GM12873 (cell line): ENCODE data around the gene C1QL2.

Experiments used
- CTCF ChIP-seq: IDR thresholded peaks from 2 replicates; pipeline ENCODE4 v1.5.1; 2012; ENCODE audit warnings: low read depth, mild to moderate bottlenecking, moderate library complexity, low read length, control low read depth; ENCODE audit not compliant: insufficient read depth; ENCODE audit errors: missing control alignments

C1QL2 gene

GRCh38 chr2:119178776-119179175 is 20.2 kb upstream of the C1QL2 start:
- TF ChIP-seq CTCF = no peak

GRCh38 chr2:119177838-119178190 is 19.3 kb upstream of the C1QL2 start:
- TF ChIP-seq CTCF = no peak

GRCh38 chr2:119177171-119177837 is 18.8 kb upstream of the C1QL2 start:
- no peak for TF ChIP-seq CTCF

GRCh38 chr2:119175517-119175916 is 17.0 kb upstream of the C1QL2 start:
- no peak for TF ChIP-seq CTCF

GRCh38 chr2:119174993-119175347 is 16.4 kb upstream of the C1QL2 start:
- TF ChIP-seq CTCF = no peak

GRCh38 chr2:119174216-119174992 is 15.9 kb upstream of the C1QL2 start:
- peak; percentile 89 for TF ChIP-seq CTCF

GRCh38 chr2:119173556-119174060 is 15.1 kb upstream of the C1QL2 start:
- no peak for TF ChIP-seq CTCF
